ENCODE results near the gene SARM1. TPM values are rescaled to one million over a fixed set of nuclear protein-coding genes. Genes with fewer than 3 reads are reported as not detected.

Gene SARM1
- polyA plus RNA-seq, 1 donor (not counting 4 experiments of a cell fraction or from before 2014, with no cell fraction given), result 0.90 TPM

DNA sequence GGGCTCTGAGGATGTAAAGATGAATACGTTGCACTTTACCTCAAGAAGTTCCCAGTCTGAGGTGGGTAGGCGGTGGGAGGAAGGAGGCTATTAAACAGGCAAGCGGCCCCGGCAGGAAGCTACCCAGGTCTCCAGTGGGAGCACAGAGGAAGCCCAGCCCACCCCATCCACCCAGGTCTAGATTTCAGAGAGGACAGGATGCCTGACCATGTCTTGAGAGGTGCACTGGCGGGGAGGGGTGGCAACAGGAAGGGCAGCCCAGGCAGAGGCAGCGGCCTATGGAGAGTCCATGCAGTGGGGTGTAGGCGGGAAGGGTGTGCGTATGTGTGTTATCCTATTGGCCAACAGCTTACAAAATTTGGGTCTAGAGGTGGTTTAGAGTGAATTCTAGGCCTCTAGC is 13.9 kb downstream of the SARM1 start:
- Histone ChIP-seq H3K4me2 (ENCODE audit: control insufficient read depth, extremely low read depth, insufficient read depth, low read depth, low read length) (no peak overlapping the region), H3K4me1 (ENCODE audit: control insufficient read depth, extremely low read depth, insufficient read depth, low read length) (peaks cover 21% of the 10 kb centered on the region), H3K9ac (ENCODE audit: control insufficient read depth, extremely low read depth, insufficient read depth, low read length) (no peak overlapping the region), H3K9me3 (ENCODE audit: control insufficient read depth, low read depth, low read length) (no peaks in the 10 kb centered on the region), H3K36me3 (ENCODE audit: control insufficient read depth in 2 of 2, extremely low read depth in 1 of 2, insufficient read depth in 2 of 2, low read length in 2 of 2) (no peaks in the 10 kb centered on the region), H3K27me3 (ENCODE audit: control insufficient read depth, extremely low read depth, insufficient read depth, low read length) (peaks cover 36% of the 10 kb centered on the region), H3K9me1 (ENCODE audit: control insufficient read depth, extremely low read depth, insufficient read depth, low read length) (no peaks in the 10 kb centered on the region), H3K4me3 (ENCODE audit: control insufficient read depth in 2 of 3, extremely low read depth in 1 of 3, insufficient read depth in 2 of 3, low read depth in 1 of 3, low read length in 3 of 3) (no peak overlapping the region), H3K79me2 (ENCODE audit: control insufficient read depth, insufficient read depth, low read length) (no peaks in the 10 kb centered on the region), H2AFZ (ENCODE audit: control insufficient read depth, low read length) (no peak overlapping the region), H4K20me1 (ENCODE audit: control insufficient read depth, extremely low read depth, insufficient read depth, low read length) (no peaks in the 10 kb centered on the region), H3K27ac (ENCODE audit: control insufficient read depth, insufficient read depth, low read length) (no peak overlapping the region)
- FAIRE-seq, result no peak
- no peak for DNase-seq (ENCODE audit: low read depth, low spot score)
- TF ChIP-seq, protein P1, sequence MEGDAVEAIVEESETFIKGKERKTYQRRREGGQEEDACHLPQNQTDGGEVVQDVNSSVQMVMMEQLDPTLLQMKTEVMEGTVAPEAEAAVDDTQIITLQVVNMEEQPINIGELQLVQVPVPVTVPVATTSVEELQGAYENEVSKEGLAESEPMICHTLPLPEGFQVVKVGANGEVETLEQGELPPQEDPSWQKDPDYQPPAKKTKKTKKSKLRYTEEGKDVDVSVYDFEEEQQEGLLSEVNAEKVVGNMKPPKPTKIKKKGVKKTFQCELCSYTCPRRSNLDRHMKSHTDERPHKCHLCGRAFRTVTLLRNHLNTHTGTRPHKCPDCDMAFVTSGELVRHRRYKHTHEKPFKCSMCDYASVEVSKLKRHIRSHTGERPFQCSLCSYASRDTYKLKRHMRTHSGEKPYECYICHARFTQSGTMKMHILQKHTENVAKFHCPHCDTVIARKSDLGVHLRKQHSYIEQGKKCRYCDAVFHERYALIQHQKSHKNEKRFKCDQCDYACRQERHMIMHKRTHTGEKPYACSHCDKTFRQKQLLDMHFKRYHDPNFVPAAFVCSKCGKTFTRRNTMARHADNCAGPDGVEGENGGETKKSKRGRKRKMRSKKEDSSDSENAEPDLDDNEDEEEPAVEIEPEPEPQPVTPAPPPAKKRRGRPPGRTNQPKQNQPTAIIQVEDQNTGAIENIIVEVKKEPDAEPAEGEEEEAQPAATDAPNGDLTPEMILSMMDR (optimal IDR thresholded peaks at IDR 0.05 in 1 of 3, IDR thresholded peaks at IDR 0.05 in 1 of 3, conservative IDR thresholded peaks at IDR 0.05 in 1 of 3; ENCODE audit: extremely low read depth in 1 of 3, insufficient read depth in 2 of 3, low read length in 3 of 3), result no peak
- TF ChIP-seq EZH2 (IDR thresholded peaks at IDR 0.05; ENCODE audit: low read length), result no peak
- dilution Hi-C loops (cut with MboI; ENCODE audit: extremely low pct_ligation_motif_present, low sequenced_read_pairs), result no loop called here

DNA sequence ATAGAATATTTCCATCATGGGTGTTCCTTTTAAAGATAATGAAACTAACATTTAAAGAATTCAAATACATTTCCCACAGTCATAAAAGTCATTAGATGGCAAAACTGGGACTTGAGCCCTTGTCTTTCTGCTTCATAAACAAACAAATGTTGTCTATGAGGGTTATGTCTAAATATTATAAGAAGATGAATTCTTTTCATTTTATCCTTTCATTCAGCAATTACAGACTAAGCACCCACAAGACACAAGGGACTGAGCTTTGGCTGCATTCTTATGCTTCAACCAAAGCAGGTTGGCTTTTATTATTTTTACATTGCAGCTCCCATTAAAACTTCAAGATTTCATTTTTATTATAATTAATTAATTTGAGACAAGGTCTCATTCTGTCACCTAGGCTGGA is 14.9 kb downstream of the SARM1 start:
- H4K20me1 ChIP-seq (ENCODE audit: control insufficient read depth, extremely low read depth, insufficient read depth, low read length), result no peaks in the 10 kb centered on the region
- TF ChIP-seq, protein P1 (optimal IDR thresholded peaks at IDR 0.05 in 1 of 3, IDR thresholded peaks at IDR 0.05 in 1 of 3, conservative IDR thresholded peaks at IDR 0.05 in 1 of 3; ENCODE audit: extremely low read depth in 1 of 3, insufficient read depth in 2 of 3, low read length in 3 of 3), result no peak
- TF ChIP-seq EZH2 (IDR thresholded peaks at IDR 0.05; ENCODE audit: low read length), result no peak
- no peak overlapping the region for H2AFZ ChIP-seq (ENCODE audit: control insufficient read depth, low read length)
- DNase-seq (ENCODE audit: low read depth, low spot score) (no peak), FAIRE-seq (no peak)
- no peak overlapping the region for H3K4me2 ChIP-seq (ENCODE audit: control insufficient read depth, extremely low read depth, insufficient read depth, low read depth, low read length)
- peaks cover 32% of the 10 kb centered on the region for H3K27me3 ChIP-seq (ENCODE audit: control insufficient read depth, extremely low read depth, insufficient read depth, low read length)
- H3K27ac ChIP-seq (ENCODE audit: control insufficient read depth, insufficient read depth, low read length), result no peak overlapping the region
- no peaks in the 10 kb centered on the region for H3K9me1 ChIP-seq (ENCODE audit: control insufficient read depth, extremely low read depth, insufficient read depth, low read length)
- H3K79me2 ChIP-seq (ENCODE audit: control insufficient read depth, insufficient read depth, low read length), result no peaks in the 10 kb centered on the region
- dilution Hi-C loops (cut with MboI; ENCODE audit: extremely low pct_ligation_motif_present, low sequenced_read_pairs), result no loop called here
- no peaks in the 10 kb centered on the region for H3K9me3 ChIP-seq (ENCODE audit: control insufficient read depth, low read depth, low read length)
- H3K36me3 ChIP-seq (ENCODE audit: control insufficient read depth in 2 of 2, extremely low read depth in 1 of 2, insufficient read depth in 2 of 2, low read length in 2 of 2), result no peaks in the 10 kb centered on the region
- H3K4me3 ChIP-seq (ENCODE audit: control insufficient read depth in 2 of 3, extremely low read depth in 1 of 3, insufficient read depth in 2 of 3, low read depth in 1 of 3, low read length in 3 of 3), result no peak overlapping the region
- no peak overlapping the region for H3K9ac ChIP-seq (ENCODE audit: control insufficient read depth, extremely low read depth, insufficient read depth, low read length)
- H3K4me1 ChIP-seq (ENCODE audit: control insufficient read depth, extremely low read depth, insufficient read depth, low read length), result peaks cover 11% of the 10 kb centered on the region

Measured in keratinocyte (primary cell).